Suprapubic skin (tissue), 4 donors: ENCODE measurements around the gene KIF25. TPM values are rescaled to one million over a fixed set of nuclear protein-coding genes. Genes with fewer than 3 reads are reported as not detected.

Experiments
- DNase-seq, 2 donors: peaks; one replicate each; pipeline ENCODE4 v3.0.0-alpha.2; 2019; ENCODE audit warnings: low spot score in 2 of 2
- H3K27ac ChIP-seq: fragments of 200-600 bp; sonication (generic); one replicate; pipeline ENCODE4 v1.5.1; 2019
- H3K27me3 ChIP-seq: fragments of 200-600 bp; sonication (generic); one replicate; pipeline ENCODE4 v1.5.1; 2019
- H3K36me3 ChIP-seq: fragments of 200-600 bp; sonication (generic); one replicate; pipeline ENCODE4 v1.5.1; 2019
- H3K4me1 ChIP-seq: fragments of 200-600 bp; sonication (generic); one replicate; pipeline ENCODE4 v1.5.1; 2019
- H3K4me3 ChIP-seq: fragments of 200-600 bp; sonication (generic); one replicate; pipeline ENCODE4 v1.5.1; 2019; ENCODE audit warnings: mild to moderate bottlenecking
- H3K9me3 ChIP-seq: fragments of 200-600 bp; sonication (generic); one replicate; pipeline ENCODE4 v1.5.1; 2019
- EP300 ChIP-seq: sonication (generic); formaldehyde crosslinking; IDR thresholded peaks from one replicate; pipeline ENCODE4 v1.6.1; 2017; ENCODE audit warnings: antibody characterized with exemption
- POLR2A ChIP-seq, 2 donors: fragments of 450-650 bp; IDR thresholded peaks; one replicate each; pipeline ENCODE4 v1.6.1; 2017; ENCODE audit warnings: antibody characterized with exemption in 2 of 2, mild to moderate bottlenecking in 2 of 2, moderate library complexity in 2 of 2
- POLR2AphosphoS5 ChIP-seq, 3 donors: sonication (generic); formaldehyde crosslinking; IDR thresholded peaks; one replicate each; pipeline ENCODE4 v1.6.1; 2017; ENCODE audit warnings: antibody characterized with exemption in 3 of 3
- WGBS: methylation state at CpG from one replicate; pipeline ENCODE4 v1.1.5; 2018; 5-methylcytosine and 5-hydroxymethylcytosine counted together
- total RNA-seq, 4 donors: library from RNA; depleted of rRNA; stranded (reverse); fragments of >200 nt; gene quantifications; one replicate each; pipeline ENCODE4 v1.1.0, GENCODE V29; 2016
- TF ChIP-seq, protein P1 (sequence below), 2 donors: fragments of 200-600 bp in 1 of 2; fragments of 450-650 bp in 1 of 2; sonication (generic) in 1 of 2; IDR thresholded peaks; one replicate each; pipeline ENCODE4 v1.5.1; 2016 to 2019; ENCODE audit warnings: antibody characterized with exemption in 2 of 2, mild to moderate bottlenecking in 1 of 2, moderate library complexity in 1 of 2

The KIF25 gene
- total RNA-seq, 4 donors from 2014 or later, result 0.76 TPM; not detected in 3

DNA sequence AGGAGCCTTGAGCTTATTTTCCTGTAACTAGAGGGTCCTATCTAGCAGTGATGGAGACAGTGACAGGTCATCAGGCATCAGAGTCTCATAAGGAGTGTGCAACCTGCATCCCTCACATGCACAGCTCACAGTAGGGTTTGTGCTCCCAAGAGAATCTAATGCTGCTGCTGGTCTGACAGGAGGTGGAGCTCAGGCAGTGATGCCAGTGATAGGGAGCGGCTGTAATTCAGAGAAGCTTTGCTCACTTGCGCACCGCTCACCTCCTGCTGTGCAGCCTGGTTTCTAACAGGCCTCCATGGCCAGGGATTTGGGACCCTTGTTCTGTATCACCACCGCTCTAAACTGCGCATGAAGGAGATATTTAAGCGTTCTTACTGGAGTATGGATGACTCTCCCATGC, 5.3 kb downstream of the KIF25 start:
- no peak for TF ChIP-seq POLR2A (IDR thresholded peaks at IDR 0.05)
- TF ChIP-seq EP300, result no peak
- no peak for TF ChIP-seq POLR2AphosphoS5 (IDR thresholded peaks at IDR 0.05)
- TF ChIP-seq, protein P1, sequence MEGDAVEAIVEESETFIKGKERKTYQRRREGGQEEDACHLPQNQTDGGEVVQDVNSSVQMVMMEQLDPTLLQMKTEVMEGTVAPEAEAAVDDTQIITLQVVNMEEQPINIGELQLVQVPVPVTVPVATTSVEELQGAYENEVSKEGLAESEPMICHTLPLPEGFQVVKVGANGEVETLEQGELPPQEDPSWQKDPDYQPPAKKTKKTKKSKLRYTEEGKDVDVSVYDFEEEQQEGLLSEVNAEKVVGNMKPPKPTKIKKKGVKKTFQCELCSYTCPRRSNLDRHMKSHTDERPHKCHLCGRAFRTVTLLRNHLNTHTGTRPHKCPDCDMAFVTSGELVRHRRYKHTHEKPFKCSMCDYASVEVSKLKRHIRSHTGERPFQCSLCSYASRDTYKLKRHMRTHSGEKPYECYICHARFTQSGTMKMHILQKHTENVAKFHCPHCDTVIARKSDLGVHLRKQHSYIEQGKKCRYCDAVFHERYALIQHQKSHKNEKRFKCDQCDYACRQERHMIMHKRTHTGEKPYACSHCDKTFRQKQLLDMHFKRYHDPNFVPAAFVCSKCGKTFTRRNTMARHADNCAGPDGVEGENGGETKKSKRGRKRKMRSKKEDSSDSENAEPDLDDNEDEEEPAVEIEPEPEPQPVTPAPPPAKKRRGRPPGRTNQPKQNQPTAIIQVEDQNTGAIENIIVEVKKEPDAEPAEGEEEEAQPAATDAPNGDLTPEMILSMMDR (IDR thresholded peaks at IDR 0.05), result no peak
- Histone ChIP-seq H3K9me3 (no peaks in the 10 kb centered on the region), H3K27ac (no peak overlapping the region), H3K36me3 (no peaks in the 10 kb centered on the region), H3K4me1 (peaks cover 5% of the 10 kb centered on the region), H3K4me3 (no peak overlapping the region), H3K27me3 (peaks cover 5% of the 10 kb centered on the region)
- WGBS, result 85% methylated on average over 6 of the region's 6 CpGs
- no peak for DNase-seq

DNA sequence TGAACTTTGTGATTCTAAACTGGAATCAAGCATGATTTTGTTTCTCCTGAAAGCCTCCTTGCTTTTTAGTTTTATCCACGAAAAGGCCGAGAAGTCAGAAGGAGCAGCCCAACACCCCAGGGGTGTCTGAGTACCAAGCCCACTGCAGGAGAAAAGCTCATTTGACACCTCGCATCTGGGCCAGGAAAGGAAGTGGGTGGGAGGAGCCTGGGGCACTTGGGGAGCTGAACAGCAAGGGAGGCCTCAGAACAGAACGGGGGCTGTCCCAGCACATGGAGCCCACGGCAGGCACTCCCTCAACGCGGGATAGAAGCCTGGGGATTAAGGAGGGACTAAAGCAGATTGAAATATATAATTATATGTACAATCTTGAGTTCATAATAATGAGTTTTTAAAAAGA, 6.6 kb downstream of the KIF25 start:
- Histone ChIP-seq H3K9me3 (no peaks in the 10 kb centered on the region), H3K4me1 (peaks cover 5% of the 10 kb centered on the region), H3K36me3 (no peaks in the 10 kb centered on the region), H3K27me3 (no peaks in the 10 kb centered on the region), H3K4me3 (no peak overlapping the region), H3K27ac (no peak overlapping the region)
- WGBS, result 66% methylated on average over 7 of the region's 7 CpGs
- no peak for DNase-seq
- TF ChIP-seq POLR2A (IDR thresholded peaks at IDR 0.05) (no peak), POLR2AphosphoS5 (IDR thresholded peaks at IDR 0.05) (no peak), EP300 (no peak)
- TF ChIP-seq, protein P1 (IDR thresholded peaks at IDR 0.05), result no peak

DNA sequence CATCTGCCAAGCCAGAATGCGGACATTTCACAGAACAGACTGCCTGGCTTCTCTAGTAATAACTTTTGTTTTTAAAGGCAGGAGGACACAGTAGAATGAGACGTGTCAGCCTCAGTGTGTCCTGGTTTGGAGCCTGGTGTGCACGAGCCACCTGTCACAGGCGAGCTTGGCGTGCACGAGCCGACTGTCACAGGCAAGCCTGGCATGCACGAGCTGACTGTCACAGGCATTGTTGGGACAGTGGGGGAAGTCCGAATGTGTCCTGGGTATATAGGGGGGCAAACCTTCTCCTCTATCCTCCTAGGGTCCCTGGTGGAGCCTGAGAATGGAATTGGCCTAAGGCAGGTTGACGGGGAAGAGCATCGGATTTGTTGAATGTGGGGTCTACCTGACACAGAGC, 7.5 kb downstream of the KIF25 start:
- H3K4me3 ChIP-seq, result no peak overlapping the region
- DNase-seq, result no peak
- WGBS, result 90% methylated on average over 11 of the region's 11 CpGs
- H3K27ac ChIP-seq, result no peak overlapping the region
- TF ChIP-seq EP300 (no peak), POLR2AphosphoS5 (IDR thresholded peaks at IDR 0.05) (no peak), POLR2A (IDR thresholded peaks at IDR 0.05) (no peak)
- TF ChIP-seq, protein P1 (IDR thresholded peaks at IDR 0.05), result no peak
- no peaks in the 10 kb centered on the region for H3K36me3 ChIP-seq
- H3K9me3 ChIP-seq, result no peaks in the 10 kb centered on the region
- H3K4me1 ChIP-seq, result peaks cover 5% of the 10 kb centered on the region
- H3K27me3 ChIP-seq, result no peaks in the 10 kb centered on the region

DNA sequence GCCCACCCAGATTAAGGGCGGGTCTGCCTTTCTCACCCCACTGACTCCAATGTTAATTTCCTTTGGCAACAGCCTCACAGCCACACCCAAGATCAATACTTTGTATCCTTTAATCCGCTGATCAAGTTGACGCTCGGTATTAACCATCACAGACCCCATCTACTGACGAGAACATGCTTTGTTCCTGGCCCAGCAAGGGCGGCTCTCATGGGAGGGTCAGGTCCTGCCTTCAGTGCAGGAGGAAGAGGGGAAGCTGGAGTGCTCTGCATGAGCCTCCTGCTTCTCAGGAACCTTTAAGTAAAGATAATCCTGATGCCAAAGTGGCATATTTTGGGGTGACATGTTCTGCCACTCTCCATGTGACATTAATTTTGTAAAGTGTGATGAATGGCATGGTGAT, 8.3 kb downstream of the KIF25 start:
- H3K4me3 ChIP-seq, result no peak overlapping the region
- 96% methylated on average over 6 of the region's 6 CpGs for WGBS
- H3K36me3 ChIP-seq, result no peaks in the 10 kb centered on the region
- H3K4me1 ChIP-seq, result peaks cover 5% of the 10 kb centered on the region
- H3K27ac ChIP-seq, result no peak overlapping the region
- no peak for DNase-seq
- H3K27me3 ChIP-seq, result no peaks in the 10 kb centered on the region
- TF ChIP-seq EP300, result no peak
- TF ChIP-seq, protein P1 (IDR thresholded peaks at IDR 0.05), result no peak
- TF ChIP-seq POLR2A (IDR thresholded peaks at IDR 0.05), result no peak
- TF ChIP-seq POLR2AphosphoS5 (IDR thresholded peaks at IDR 0.05), result no peak
- no peaks in the 10 kb centered on the region for H3K9me3 ChIP-seq

DNA sequence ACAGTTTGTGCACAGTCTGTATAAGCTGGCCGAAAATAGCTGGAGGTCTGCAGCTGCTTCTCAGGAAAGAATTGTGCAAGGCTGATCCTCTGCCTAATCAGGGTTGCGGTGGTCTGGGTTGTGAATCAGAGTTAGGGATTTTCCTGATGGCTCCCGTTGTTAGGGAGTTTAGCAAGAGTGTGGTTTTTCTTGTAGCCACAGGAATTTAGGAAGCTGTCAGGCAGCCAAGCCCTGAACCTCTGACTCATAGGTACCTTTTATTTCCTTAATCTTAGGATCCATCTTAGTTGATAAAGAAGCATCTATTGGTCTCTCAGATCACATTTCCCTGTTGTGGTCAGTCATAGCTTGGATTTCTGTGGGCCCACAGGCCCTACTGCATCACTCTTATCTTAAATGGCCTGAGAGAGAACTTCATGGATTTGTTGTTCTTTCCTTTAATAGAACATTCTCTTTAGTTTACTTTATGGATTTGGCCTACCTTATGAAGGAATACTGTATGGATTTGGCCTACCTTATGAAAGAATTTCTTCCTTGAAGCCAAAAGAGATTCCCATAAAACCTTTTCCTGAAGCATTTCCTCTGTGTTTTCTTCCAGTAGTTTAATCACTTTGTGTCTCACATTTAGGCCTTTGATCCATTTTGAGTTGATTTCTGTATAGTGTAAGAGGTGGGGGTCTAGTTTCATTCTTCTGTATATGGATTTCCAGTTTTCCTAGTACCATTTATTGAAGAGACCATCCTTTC, 10.3 kb downstream of the KIF25 start:
- no peak for DNase-seq
- Histone ChIP-seq H3K27me3 (no peaks in the 10 kb centered on the region), H3K27ac (no peak overlapping the region), H3K4me3 (no peak overlapping the region), H3K4me1 (peaks cover 5% of the 10 kb centered on the region), H3K36me3 (no peaks in the 10 kb centered on the region), H3K9me3 (no peaks in the 10 kb centered on the region)
- WGBS, result 18% methylated on average over 3 of the region's 3 CpGs
- TF ChIP-seq EP300 (no peak), POLR2AphosphoS5 (IDR thresholded peaks at IDR 0.05) (no peak)
